Brain microvascular endothelial cell (primary cell): Measurements from ENCODE around the gene ASGR1.

Experiments
- DNase-seq: peaks from one replicate; pipeline ENCODE4 v3.0.0-alpha.2; 2020
- H3K27ac ChIP-seq: fragments of 250-450 bp; sonication (Bioruptor Pico); 2 replicates; pipeline ENCODE4 v1.5.1; 2020; ENCODE audit warnings: mild to moderate bottlenecking, moderate library complexity
- H3K27me3 ChIP-seq: fragments of 250-450 bp; sonication (Bioruptor Pico); replicated peaks from 2 replicates; pipeline ENCODE4 v1.5.1; 2020; ENCODE audit warnings: mild to moderate bottlenecking
- H3K36me3 ChIP-seq: fragments of 250-450 bp; sonication (Bioruptor Pico); replicated peaks from 2 replicates; pipeline ENCODE4 v1.5.1; 2020; ENCODE audit warnings: mild to moderate bottlenecking
- H3K4me3 ChIP-seq: 2 replicates; pipeline ENCODE4 v1.5.1; 2011; ENCODE audit warnings: low read depth, mild to moderate bottlenecking, control low read depth, low read length, moderate library complexity
- in situ Hi-C: cut with HindIII; loops from 2 replicates; pipeline ENCODE4 v1.10.0; 2017; ENCODE audit warnings: low sequenced_read_pairs, low pct_ligation_motif_present
- TF ChIP-seq, protein P1 (sequence below): IDR thresholded peaks from 2 replicates; pipeline ENCODE4 v1.5.1; 2011; ENCODE audit warnings: low read depth, mild to moderate bottlenecking, moderate library complexity, low read length, control low read depth, inconsistent platforms; ENCODE audit errors: missing control alignments

Gene ASGR1, protein sequence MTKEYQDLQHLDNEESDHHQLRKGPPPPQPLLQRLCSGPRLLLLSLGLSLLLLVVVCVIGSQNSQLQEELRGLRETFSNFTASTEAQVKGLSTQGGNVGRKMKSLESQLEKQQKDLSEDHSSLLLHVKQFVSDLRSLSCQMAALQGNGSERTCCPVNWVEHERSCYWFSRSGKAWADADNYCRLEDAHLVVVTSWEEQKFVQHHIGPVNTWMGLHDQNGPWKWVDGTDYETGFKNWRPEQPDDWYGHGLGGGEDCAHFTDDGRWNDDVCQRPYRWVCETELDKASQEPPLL

DNA sequence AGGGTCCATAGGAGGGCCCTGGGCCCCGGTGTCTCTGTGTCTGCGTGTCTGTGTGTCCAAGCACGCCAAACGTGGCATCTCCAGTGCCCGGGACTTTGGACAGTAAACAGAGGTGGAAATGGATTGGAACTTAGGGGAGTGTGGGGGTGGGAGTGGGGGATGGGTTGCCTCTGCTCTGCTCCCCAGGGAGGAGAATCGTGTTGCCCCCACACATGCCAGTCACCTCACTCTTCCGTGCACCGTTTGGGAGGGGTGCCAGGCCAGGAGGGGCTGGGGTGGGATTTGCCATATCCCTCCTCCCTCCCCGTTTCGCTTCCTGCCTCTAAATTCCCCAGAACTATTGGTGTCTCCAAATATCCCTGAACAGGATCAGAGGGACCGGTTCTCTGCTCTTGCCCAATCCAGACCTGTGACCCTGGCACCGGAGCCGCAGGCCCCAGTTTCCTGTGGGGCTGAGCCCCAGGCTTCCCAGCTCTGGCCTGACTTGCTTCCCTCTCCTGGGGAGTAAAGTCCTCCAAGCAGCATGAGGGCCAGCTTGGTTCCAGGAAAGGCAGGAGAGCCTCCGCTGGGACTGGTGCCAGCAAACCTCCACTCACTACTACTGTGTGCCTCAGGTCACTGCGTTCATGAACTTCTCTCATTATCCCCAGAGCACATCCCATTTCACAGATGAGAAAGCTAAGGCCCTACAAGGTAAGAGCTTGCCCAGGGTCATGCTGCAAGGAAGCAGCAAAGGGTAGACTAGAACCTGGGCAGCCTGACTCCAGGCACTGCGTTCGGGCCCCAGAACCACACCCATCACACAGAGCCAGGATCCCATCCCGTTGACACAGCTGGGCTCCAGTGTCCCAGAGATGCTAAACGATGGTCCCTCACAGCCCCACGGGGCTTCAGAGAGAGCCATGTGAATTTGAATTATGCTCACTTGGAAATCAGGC lies at the start of gene ASGR1:
TSS of gene ASGR1 (minus strand) at position 54 of the 938 bp plus-strand sequence. CDS start 807 bp downstream, outside the sequence.
- H3K36me3 ChIP-seq, result no peaks in the 10 kb centered on the region
- no peak within 1 kb of the TSS for H3K27ac ChIP-seq
- H3K4me3 ChIP-seq, result no peak within 1 kb of the TSS
- TF ChIP-seq, protein P1, sequence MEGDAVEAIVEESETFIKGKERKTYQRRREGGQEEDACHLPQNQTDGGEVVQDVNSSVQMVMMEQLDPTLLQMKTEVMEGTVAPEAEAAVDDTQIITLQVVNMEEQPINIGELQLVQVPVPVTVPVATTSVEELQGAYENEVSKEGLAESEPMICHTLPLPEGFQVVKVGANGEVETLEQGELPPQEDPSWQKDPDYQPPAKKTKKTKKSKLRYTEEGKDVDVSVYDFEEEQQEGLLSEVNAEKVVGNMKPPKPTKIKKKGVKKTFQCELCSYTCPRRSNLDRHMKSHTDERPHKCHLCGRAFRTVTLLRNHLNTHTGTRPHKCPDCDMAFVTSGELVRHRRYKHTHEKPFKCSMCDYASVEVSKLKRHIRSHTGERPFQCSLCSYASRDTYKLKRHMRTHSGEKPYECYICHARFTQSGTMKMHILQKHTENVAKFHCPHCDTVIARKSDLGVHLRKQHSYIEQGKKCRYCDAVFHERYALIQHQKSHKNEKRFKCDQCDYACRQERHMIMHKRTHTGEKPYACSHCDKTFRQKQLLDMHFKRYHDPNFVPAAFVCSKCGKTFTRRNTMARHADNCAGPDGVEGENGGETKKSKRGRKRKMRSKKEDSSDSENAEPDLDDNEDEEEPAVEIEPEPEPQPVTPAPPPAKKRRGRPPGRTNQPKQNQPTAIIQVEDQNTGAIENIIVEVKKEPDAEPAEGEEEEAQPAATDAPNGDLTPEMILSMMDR, result no peak
- H3K27me3 ChIP-seq, result no peaks in the 10 kb centered on the region
- DNase-seq, result no peak
- in situ Hi-C loops, result loop anchor here (25.0 kb wide), 1 partner anchor 117 kb away; no protein-coding TSS in a partner anchor

DNA sequence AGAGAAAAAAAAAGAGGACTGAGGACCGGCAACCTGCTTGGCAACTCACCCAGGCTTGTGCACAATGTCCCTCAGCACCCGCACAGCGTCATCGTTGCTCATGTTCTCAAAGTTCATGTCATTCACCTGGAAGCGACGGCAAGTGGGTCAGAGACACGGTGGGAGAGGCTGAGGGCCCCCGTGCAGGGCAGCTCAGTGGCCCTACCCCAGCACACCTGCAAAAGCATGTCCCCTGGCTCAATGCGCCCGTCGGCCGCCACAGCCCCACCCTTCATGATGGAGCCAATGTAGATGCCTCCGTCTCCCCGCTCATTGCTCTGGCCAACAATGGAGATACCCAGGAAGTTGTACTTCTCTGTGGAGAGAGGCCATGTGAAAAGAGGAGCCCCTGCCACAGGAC lies 49.8 kb upstream of the ASGR1 start:
- in situ Hi-C loops, result no loop called here
- TF ChIP-seq, protein P1, result no peak
- DNase-seq, result no peak
- no peak overlapping the region for H3K27ac ChIP-seq
- no peak overlapping the region for H3K4me3 ChIP-seq
- no peaks in the 10 kb centered on the region for H3K27me3 ChIP-seq
- peaks cover 43% of the 10 kb centered on the region for H3K36me3 ChIP-seq

DNA sequence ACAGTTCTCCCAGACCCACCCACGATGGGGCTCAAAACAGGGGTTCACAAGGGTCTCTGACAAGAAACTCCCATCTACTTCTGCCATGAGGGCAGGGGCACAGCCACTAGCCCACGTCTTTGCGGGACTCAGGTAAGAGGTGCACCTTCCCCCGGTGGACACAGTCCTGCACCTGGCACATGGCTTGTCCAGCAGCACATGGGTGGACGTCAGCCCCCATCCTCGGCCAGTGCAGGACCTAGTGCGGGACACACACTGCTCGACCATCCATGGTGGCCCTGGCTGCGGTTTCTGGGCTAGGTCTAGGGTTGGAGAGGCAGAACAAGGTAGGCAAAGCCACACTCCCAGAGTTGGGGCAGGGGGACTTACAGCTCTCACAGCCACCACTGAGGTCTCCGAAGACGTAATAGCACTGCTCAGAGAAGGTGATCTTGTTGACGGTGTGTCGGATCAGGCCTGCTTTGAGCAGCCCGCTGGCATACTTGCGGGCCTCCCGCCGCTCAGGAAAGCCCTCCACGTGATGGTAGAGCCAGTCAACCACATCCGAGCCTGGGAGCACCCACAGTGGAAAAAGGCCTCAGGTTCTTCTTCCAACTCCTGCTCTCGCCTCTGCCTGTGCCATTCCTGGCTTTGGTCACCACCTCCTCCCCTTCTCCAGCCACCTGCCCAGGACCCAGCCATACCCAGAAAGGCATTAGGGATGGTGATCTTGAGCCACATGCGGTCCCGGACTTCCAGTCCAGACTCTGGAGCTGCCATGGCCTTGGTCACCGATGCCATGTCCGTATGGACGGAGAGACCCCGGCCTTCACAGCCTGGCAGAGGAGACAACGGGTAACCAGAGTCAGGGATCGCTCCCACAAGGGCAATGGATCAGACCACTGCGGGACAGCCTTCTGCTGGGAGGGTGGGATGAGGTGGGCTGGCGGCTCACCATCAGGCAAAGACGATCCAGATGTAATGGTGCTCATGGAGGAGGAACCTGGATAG lies 47.8 kb upstream of the ASGR1 start:
- no peaks in the 10 kb centered on the region for H3K27me3 ChIP-seq
- no peak overlapping the region for H3K27ac ChIP-seq
- H3K4me3 ChIP-seq, result no peak overlapping the region
- H3K36me3 ChIP-seq, result peaks cover 62% of the 10 kb centered on the region
- in situ Hi-C loops, result no loop called here
- TF ChIP-seq, protein P1, result no peak
- no peak for DNase-seq

DNA sequence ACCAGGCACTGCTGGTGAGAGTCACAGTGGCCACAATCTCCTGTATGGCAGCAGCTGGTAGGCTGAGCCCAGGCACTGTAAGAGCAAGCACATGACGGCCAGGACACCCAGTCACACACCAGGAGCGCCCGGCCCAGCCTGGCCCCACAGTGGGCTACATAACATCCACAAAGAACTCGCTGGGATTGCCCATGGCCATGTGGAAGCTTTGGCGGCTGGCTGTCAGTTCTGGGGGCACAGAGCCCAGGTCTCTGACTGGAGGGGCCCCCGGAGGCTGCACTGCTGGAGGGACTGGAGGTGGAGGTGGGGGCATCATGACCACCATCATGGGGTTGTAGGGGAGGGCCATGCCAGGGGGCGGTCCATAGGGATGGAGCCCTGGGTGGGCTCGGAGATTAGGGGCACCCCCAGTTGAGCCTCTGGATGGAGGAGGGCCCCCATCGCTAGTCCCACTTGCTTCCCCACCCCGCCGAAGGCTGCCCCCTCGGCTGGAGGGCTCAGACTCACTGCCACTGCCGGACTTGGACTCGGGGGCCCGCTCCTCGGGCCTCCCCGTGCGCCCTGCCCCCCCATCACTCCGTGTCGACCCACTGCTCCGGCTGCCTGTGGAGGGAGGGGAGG lies 46.7 kb upstream of the ASGR1 start:
- in situ Hi-C loops, result no loop called here
- H3K4me3 ChIP-seq, result no peak overlapping the region
- H3K36me3 ChIP-seq, result peaks cover 69% of the 10 kb centered on the region
- TF ChIP-seq, protein P1, result no peak
- H3K27me3 ChIP-seq, result no peaks in the 10 kb centered on the region
- no peak overlapping the region for H3K27ac ChIP-seq
- DNase-seq, result no peak

DNA sequence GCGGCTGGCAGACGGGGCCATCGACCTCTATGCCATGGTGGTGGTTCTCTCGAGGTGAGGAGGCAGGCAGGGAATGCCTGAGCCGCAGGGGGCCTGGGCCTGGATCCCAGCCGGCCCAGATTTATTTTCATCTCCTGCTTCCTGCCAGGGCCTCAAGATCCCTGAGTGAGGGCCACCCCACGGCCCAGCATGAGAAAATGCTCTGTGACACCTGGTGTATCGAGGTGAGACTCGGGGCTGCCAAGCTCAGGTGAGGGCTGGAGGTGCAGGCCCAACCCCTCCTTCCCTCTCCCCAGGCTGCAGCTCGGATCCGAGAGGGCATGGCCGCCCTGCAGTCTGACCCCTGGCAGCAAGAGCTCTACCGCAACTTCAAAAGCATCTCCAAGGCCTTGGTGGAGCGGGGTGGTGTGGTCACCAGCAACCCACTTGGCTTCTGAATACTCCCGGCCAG lies 45.5 kb upstream of the ASGR1 start:
- in situ Hi-C loops, result no loop called here
- TF ChIP-seq, protein P1, result no peak
- no peaks in the 10 kb centered on the region for H3K27me3 ChIP-seq
- no peak for DNase-seq
- H3K4me3 ChIP-seq, result no peak overlapping the region
- no peak overlapping the region for H3K27ac ChIP-seq
- H3K36me3 ChIP-seq, result peaks cover 65% of the 10 kb centered on the region
